ENCODE data around the gene CD300H.
"Not testable (repeated sequence)": the region's sequence is repeated elsewhere in the genome, so short reads cannot be mapped to it uniquely, and the experiment has no call there.

The CD300H gene

DNA sequence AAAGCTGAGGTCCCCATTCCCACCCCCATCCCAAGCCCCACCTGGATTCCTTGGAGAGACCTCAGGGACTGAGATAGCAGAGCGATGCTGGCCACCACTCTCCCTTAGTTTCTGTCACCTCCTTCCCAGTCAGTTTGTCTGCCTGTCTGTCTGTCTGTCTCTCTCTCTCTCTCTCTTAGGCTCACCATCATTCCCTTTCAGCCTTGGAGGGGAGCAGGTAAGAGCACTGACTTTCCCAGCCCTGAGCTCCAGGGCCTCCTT lies 41.9 kb downstream of the CD300H start:
- DNase-seq, result no peak

DNA sequence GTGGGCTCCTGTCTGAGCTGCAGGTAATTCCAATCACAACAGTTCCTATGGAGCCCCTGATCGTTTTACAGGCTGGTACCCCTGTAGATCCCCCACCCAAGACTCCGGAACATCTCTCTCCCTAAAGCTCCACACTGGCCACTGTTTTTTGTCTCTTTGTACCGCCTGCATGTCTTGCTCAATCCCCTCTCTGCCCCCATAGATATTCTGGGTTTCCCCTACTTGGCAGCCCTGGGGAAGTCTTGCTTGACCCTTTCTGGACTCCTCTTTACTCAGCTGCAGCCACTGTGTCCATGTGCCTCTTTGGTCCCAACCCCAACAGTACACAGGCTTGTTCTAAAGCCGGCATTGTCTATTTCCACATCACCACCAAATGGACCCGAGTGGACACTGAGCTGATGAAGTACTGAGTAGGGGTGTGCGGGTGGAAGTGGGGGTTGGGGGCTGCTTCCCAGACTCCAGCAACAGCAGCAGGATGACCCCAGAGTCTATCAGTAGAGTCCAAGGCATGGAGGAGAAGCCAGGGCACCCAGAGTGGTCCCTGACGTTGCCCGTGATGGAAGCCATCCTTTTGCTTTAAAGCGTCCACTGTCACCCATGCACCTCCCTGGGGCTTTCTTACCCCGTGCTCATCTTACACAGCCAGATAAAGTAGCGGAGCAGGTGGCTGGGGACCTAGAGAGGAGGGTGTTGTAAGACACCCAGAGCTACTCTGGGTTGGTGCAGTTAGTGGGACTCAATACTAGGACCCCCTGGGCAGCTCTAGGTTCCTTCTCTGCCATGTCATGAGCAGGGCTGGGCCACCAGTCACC lies 42.5 kb downstream of the CD300H start:
- no peak for DNase-seq

DNA sequence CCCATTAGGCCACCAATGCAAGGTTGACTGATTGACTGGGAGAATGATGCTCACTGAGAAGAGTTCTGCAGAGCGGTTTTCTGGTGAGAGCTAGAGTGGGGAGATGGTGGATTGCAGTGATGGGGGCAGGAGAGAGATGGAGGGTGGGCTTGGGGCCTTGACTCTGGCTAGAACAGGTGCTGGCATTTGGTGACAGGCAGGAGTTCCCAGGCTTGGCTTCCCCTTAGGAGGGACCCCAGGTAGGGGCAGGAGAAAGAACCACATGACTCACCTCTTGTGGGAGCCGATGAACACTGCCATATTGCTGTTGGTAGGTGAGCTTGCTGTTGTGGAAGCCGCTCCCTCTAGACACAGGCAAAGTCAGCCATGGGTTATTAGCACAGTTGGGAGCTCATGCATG lies 44.0 kb downstream of the CD300H start:
- DNase-seq, result no peak

DNA sequence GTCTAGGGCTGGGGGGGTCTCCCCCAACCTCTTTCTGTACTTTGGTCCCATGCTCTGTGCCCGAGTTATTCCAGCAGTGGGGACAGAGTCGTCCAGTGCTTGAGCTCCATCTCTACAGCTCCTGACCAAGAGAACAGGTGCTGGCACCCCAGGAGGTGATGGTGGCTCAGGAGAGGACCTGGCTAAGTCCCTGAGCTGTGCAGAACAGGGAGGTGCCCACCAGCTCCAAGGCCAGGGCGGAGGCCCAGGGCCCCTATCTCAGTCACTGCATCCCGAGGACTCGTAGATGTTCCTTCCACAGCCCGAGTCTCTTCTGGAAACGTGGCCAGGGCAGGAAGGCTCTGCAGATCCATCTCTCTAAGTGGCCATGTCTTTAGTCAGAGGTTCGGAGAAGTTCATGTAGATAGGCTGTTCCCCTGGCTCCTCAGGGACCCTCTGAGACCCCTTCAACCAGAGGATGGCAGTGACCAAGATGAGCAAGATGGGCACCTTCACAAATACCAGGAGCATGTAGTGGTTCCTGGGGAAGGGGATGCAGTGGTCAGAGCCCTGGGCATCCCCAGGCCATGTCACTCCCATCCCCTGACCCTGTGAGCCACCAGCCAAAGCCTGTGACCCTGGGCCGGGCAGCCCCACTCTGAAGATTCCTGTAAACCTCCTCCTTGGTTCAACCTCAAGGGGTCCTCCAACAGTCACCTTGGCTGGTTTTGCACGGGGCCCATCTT lies 44.8 kb downstream of the CD300H start:
- no peak for DNase-seq

DNA sequence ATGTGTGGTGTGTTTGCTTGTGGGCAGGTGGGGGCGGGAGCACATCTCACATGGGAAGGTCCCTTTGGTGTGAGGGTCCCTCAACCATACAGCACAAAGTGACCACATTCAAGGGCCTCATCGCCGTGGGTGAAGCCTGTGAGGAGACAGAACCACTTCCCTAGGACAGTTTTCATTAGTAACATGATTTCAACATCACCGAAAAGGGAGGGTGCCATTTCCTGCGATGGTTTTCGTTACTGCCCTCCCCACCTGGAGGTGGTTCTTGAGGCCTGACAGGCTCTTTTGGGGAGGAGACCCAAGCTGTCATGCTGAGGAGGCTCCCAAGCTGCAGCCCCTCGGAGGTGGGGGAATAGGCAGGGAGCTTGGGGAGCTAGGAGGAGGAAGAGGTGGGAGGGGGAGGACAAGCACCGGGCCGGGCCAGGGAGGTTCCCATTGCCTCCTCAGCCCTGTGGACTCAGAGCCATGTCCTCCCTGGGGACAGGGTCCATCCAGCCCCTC lies 45.6 kb downstream of the CD300H start:
- no peak for DNase-seq

DNA sequence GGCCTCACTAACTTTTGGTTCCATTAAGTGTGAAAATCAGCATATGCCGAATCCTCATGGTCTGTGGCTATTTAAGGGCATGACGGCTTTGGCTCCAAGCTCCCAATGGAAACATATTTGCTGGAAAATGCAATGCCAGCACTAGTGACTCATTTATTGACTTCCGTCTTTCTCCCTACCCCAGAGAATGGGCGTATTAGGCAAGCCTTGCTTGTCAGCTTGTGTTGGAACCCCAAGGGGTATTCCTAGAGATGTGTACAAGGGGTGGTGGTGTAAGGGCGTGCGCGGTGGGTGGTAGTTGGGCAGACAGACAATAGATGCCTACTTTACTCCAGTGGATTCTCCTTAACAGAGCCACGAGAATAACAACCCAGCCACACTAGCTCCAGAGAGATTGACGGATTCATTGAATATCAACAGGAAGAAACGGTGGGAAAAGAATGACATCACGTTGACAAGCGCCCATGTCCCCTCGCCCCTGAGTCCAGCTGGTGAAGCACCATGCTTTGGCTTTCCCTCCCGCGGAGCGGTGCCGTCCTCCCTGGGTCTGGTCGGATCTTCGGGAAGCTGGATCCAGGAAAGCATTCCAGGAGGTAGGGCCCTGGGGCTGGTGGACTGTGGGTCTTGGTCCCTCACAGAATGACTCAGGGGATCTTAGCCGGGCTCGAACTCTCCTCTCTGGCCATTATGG lies 46.4 kb downstream of the CD300H start:
- DNase-seq, result no peak

DNA sequence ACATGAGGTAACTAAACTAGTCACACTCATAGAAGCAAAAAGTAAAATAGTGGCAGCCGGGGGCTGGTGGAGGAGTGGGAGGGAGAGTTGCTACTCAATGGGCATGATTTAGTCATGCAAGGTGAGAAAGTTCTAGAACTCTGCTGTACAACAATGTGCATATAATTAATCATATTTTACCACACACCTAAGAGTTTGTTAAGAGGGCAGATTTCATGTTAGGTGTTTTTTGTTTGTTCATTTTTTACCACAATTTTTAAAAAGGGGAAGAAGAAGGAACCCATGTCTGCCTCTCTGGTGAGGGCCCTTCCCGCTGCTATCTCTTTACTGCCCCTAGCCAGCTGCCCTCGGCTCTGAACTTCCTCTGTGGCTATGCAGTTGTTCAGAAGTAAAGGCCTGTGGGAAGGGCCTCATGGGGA lies 47.3 kb downstream of the CD300H start:
- DNase-seq, result no peak

DNA sequence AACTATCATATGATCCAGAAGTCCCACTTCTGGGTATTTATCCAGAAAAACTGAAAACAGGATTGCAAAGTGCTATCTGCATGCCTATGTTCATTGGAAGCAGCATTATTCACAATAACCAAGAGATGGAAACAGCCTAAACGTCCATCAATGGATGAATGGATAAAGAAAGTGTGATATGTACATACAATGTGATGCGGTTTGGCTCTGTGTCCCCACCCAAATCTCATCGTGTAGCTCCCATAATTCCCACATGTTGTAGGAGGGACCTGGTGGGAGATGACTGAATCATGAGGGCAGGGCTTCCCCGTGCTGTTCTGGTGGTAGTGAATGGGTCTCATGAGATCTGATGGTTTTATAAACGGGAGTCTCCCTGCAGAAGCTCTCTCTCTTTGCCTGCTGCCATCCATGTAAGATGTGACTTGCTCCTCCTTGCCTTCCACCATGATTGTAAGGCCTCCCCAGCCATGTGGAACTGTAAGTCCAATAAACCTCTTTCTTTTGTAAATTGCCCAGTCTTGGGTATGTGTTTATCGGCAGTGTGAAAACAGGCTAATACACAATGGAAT lies 48.8 kb downstream of the CD300H start:
- not testable (repeated sequence) for DNase-seq

DNA sequence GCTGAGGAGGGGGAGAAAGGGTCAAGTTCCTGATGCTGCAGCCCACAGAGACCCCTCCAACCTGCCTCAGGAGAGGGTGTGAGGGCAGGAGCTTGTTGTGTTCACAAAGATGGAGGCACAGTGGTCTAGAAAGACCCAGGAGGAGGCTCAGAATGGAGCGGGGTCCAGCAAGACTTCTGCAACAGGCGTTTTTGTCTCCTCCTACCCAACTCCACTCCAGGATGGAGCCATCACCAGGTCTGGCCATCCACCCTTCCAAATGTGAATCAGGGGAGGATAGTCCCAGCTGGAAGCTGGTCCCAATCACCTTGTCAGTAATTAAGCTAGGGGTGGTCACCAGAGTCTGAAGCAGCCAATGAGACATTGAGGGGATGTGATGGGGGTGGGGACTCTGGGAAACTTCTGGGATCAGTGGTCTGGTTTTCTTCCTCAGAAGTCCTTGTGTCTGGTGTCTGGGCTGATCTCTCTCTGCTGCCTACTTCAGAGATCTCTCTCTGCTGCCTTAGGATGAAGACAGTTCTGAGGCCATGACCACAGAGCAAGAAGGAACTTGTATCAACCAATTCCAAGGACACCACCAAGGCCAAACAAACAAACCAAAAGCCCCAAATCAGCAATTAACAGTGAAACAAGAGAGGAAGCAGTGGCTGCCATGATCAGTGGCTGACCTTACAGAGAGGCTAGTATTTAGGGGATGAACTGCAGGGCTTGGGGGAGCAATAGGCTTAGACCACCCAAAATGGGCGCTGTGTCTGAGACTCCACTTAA lies 50.6 kb downstream of the CD300H start:
- DNase-seq, result no peak

DNA sequence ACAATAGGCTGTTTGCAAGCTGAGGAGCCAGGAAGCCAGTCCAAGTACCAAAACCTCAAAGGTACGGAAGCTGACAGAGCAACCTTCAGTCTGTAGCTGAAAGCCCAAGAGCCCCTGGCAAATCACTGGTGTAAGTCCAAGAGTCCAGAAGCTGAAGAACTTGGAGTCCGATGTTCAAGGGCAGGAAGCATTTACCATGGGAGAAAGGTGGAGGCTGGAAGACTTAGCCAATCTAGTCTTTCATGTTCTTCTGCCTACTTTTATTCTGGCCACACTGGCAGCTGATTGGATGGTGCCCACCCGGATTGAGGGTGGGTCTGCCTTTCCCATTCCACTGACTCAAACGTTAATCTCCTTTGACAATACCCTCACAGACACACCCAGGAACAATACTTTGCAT lies 51.4 kb downstream of the CD300H start:
- DNase-seq, result no peak

DNA sequence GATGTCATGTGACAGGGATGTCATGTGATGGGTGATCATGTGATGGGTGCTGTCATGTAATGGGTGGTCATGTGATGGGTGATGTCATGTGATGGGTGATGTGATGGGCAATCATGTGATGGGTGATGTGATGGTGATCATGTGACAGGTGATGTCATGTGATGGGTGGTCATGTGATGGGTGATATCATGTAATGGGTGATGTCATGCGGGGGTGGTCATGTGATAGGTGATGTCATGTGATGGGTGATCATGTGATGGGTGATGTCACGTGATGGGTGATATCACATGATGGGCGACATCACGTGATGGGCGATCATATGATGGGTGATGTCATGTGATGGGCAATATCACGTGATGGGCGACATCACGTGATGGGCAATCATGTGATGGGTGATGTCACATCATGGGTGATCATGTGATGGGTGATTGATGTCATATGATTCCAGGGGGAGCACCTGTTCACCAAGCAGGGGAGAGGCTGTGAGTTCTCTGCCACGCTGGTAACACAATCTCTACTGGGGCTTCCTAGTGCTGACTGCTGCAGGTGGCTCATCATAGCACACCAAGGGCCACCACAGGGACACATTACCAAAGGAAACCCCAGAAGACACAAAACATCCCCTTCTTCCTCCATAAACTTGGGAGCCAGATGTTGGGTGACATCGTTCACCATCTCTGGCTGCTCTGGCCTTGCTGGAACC lies 52.5 kb downstream of the CD300H start:
- DNase-seq, result peak; percentile 100

DNA sequence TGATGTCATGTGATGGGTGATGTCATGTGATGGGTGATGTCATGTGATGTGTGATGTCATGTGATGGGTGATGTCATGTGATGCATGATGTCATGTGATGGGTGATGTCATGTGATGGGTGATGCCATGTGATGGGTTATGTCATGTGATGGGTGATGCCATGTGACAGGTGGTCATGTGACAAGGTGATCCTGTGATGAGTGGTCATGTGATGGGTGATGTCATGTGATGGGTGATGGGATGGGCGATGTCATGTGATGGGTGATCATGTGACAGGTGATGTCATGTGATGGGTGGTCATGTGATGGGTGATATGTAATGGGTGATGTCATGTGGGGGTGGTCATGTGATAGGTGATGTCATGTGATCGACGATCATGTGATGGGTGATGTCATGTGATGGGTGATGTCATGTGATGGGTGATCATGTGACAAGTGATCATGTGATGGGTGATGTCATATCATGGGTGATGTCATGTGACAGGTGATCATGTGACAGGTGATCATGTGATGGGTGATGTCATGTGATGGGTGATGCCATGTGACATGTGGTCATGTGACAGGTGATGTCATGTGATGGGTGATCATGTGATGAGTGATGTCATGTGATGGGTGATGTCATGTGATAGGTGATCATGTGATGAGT lies 53.2 kb downstream of the CD300H start:
- DNase-seq, result peak; percentile 100

DNA sequence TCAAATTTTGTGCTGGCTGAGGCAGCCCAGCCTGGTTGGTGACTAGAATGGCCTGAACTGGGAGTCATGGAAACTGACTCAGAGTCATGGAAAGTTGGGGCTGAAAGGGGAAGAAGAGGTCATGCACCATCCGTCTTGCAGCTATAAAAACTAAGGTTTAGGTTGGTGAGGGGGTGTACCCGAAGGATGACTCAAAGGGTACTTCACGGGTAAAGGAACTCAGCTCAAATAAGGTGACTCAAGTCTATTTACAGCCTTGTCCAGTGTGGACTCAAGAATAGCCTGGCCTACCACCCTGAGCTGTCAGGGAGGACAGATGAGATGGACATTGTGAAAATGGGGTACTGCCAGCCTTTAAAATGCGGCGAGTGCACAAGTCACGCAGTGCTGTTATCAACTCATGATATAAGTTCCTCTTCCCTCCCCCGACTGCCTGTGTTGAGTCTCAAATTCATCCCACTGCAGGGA lies 54.7 kb downstream of the CD300H start:
- DNase-seq, result no peak

DNA sequence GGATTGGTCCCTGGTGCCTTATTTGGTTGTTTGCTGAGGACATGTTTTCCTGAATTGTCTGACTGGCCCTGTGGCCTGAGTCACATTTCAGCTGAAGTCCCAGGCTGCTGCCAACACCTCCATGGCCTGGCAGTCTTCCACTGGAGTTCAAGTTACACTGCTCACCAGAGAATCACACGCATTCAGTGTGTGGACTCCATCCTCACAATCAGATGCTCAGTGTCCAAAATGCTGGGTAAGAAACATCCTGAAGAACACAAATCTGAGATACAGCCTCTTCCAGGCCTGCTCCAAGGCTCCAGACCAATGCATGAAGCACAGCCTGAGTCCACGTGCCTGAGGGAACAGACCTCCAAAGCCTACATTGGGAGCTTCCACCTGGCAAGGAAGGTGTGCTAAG lies 55.3 kb downstream of the CD300H start:
- DNase-seq, result no peak

All from NCI-H1105 (cell line).